Measurements from ENCODE around the gene HAPLN3. TPM values are rescaled to one million over a fixed set of nuclear protein-coding genes. Genes with fewer than 3 reads are reported as not detected.
A peak's percentile ranks its signal among the peaks of the same experiment; 100 is the strongest.

The HAPLN3 gene
- total RNA-seq, 1 experiment from 2014 or later: 8.8 TPM

DNA sequence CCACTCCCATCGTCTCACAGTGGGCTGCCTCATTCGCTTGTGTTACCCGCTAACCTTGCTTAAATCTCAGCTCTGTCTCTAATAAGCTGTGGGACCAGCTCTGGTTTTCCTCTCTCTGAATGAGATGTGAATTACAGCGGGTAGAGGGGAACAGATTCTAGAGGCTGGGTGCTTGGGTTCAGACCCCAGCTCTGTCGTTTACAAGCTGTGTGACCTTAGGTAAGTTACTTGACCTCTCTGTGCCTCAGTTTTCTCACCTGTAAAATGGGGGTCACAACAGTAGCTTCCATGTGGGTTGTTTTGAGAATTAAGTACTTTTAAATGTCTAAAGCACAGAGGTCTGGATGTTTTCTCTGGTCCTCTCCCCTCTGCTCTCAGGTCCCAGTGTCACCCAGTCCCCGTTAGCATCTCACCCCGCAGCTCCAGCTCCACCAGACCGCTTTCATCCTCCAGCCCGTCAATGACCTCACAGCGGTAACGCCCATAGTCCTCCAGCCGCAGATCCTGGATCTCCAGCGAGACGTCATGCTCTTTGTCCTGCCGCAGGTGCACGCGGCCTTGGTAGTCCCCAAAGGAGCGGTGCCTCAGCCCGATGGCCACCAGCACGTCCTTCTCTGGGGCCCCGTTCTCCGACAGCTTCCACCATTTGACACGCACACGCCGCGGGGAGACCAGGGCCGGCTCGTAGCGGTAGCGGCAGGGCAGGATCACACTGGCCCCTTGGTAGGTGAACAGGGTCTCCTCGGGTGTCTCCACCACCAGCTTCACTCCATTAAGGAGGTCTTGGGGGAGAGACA, 14.2 kb downstream of the HAPLN3 start:
- Mint-ChIP-seq H3K4me3 (ENCODE audit: low read depth, unreplicated experiment) (no peak overlapping the region), H3K27ac (ENCODE audit: unreplicated experiment) (no peak overlapping the region), H3K36me3 (ENCODE audit: insufficient read depth, unreplicated experiment) (no peaks in the 10 kb centered on the region), H3K9me3 (ENCODE audit: low read depth, unreplicated experiment) (no peaks in the 10 kb centered on the region), H3K27me3 (ENCODE audit: unreplicated experiment) (no peaks in the 10 kb centered on the region), H3K4me1 (ENCODE audit: low read depth, unreplicated experiment) (no peaks in the 10 kb centered on the region)
- BruUV-seq (replicated peaks): no TSS peak
- no peak for DNase-seq
- TF ChIP-seq, protein P1, sequence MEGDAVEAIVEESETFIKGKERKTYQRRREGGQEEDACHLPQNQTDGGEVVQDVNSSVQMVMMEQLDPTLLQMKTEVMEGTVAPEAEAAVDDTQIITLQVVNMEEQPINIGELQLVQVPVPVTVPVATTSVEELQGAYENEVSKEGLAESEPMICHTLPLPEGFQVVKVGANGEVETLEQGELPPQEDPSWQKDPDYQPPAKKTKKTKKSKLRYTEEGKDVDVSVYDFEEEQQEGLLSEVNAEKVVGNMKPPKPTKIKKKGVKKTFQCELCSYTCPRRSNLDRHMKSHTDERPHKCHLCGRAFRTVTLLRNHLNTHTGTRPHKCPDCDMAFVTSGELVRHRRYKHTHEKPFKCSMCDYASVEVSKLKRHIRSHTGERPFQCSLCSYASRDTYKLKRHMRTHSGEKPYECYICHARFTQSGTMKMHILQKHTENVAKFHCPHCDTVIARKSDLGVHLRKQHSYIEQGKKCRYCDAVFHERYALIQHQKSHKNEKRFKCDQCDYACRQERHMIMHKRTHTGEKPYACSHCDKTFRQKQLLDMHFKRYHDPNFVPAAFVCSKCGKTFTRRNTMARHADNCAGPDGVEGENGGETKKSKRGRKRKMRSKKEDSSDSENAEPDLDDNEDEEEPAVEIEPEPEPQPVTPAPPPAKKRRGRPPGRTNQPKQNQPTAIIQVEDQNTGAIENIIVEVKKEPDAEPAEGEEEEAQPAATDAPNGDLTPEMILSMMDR (IDR thresholded peaks at IDR 0.05; ENCODE audit: unreplicated experiment): no peak
- CTCF ChIA-PET: interaction anchor here (0.7 to 0.9 kb wide), 3 partner anchors 9 to 24 kb away, joined by 3 read pairs; no protein-coding TSS in a partner anchor
- intact Hi-C loops (cut with micrococcal nuclease; ENCODE audit: unreplicated experiment): no loop called here

DNA sequence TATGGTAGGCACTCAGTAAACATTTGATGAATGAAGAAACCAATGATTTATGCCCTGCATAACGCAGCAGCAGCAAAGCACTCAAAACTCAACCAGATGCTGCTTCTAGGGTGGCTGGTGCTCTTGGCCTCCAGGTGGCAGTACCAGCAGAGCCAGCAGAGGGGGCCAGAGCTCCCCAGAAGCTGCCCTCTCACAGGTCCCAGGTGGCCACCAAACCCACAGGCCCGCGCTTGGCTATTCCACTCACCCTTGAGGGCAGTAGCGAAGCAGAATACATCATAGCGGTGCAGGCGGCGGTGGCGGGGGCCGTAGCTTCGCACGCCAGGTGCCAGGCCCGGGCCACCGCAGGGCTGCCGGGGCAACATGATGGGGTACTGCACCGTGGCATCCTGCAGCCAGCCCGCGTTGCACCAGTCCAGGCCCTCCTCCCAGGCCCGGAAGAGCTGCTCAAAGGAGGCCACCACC, 16.6 kb downstream of the HAPLN3 start:
- Mint-ChIP-seq H3K27me3 (ENCODE audit: unreplicated experiment) (peaks cover 19% of the 10 kb centered on the region), H3K36me3 (ENCODE audit: insufficient read depth, unreplicated experiment) (no peaks in the 10 kb centered on the region), H3K9me3 (ENCODE audit: low read depth, unreplicated experiment) (no peaks in the 10 kb centered on the region), H3K4me1 (ENCODE audit: low read depth, unreplicated experiment) (no peaks in the 10 kb centered on the region), H3K4me3 (ENCODE audit: low read depth, unreplicated experiment) (no peak overlapping the region), H3K27ac (ENCODE audit: unreplicated experiment) (no peak overlapping the region)
- TF ChIP-seq, protein P1 (IDR thresholded peaks at IDR 0.05; ENCODE audit: unreplicated experiment): peak; percentile 75
- DNase-seq: peak; percentile 73
- no TSS peak for BruUV-seq (replicated peaks)
- CTCF ChIA-PET: interaction anchor here (0.8 to 1.3 kb wide), 6 partner anchors 18 to 328 kb away, joined by 3 read pairs; no protein-coding TSS in a partner anchor
- intact Hi-C loops (cut with micrococcal nuclease; ENCODE audit: unreplicated experiment): no loop called here

DNA sequence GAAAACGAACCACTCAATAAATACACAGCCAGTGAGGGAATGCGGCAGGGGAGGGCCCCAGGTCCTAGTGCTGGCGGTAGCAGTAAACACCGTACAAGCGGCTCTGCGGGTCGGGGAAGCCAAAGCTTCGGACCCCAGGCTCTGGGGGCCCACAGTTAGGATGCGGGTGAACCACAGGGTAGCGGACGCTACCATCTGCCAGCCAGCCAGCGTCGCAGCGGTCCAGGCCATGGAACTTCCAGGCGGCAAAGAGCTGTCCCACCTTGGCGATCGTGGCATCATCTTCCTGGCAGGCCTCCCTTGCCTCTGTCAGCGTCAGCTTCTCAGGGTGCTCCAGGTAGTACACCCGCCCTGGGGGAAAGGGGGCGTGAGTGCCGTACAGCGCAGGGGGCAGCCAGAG, 17.4 kb downstream of the HAPLN3 start:
- Mint-ChIP-seq H3K27me3 (ENCODE audit: unreplicated experiment) (peaks cover 27% of the 10 kb centered on the region), H3K27ac (ENCODE audit: unreplicated experiment) (no peak overlapping the region), H3K4me3 (ENCODE audit: low read depth, unreplicated experiment) (no peak overlapping the region), H3K36me3 (ENCODE audit: insufficient read depth, unreplicated experiment) (no peaks in the 10 kb centered on the region), H3K4me1 (ENCODE audit: low read depth, unreplicated experiment) (no peaks in the 10 kb centered on the region), H3K9me3 (ENCODE audit: low read depth, unreplicated experiment) (no peaks in the 10 kb centered on the region)
- no TSS peak for BruUV-seq (replicated peaks)
- CTCF ChIA-PET: no interaction called here
- TF ChIP-seq, protein P1 (IDR thresholded peaks at IDR 0.05; ENCODE audit: unreplicated experiment): no peak
- no peak for DNase-seq
- intact Hi-C loops (cut with micrococcal nuclease; ENCODE audit: unreplicated experiment): no loop called here

DNA sequence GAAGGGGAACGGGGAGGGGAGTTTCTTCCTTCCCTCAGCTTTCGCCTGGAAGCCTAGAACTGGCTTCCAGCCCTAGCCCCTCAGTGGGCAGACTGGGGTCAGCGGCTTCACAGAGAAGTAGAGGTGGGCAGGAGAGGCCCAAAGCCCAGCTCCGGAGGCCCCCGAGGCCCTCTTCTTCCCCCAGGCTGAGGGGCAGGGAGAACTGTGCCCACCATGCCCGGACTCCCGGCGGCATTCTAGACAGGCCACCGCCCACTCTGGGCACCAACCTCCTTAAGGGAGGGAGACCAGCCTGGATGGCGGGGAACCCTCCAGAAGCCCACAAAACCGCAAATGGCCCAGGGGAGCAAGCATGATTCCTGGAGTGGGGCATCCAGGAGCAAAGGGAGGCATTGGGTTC, 17.9 kb downstream of the HAPLN3 start:
- Mint-ChIP-seq H3K27ac (ENCODE audit: unreplicated experiment) (no peak overlapping the region), H3K4me3 (ENCODE audit: low read depth, unreplicated experiment) (no peak overlapping the region), H3K9me3 (ENCODE audit: low read depth, unreplicated experiment) (no peaks in the 10 kb centered on the region), H3K4me1 (ENCODE audit: low read depth, unreplicated experiment) (no peaks in the 10 kb centered on the region), H3K36me3 (ENCODE audit: insufficient read depth, unreplicated experiment) (no peaks in the 10 kb centered on the region), H3K27me3 (ENCODE audit: unreplicated experiment) (peaks cover 32% of the 10 kb centered on the region)
- intact Hi-C loops (cut with micrococcal nuclease; ENCODE audit: unreplicated experiment): no loop called here
- no TSS peak for BruUV-seq (replicated peaks)
- no peak for DNase-seq
- CTCF ChIA-PET: no interaction called here
- TF ChIP-seq, protein P1 (IDR thresholded peaks at IDR 0.05; ENCODE audit: unreplicated experiment): no peak
